GM10266 (cell line): Measurements from ENCODE around the gene GALNT14.

Experiments
- DNase-seq: peaks from one replicate; pipeline ENCODE4 v3.0.0; 2012; ENCODE audit errors: extremely low spot score
- CTCF ChIP-seq: IDR thresholded peaks from 2 replicates; pipeline ENCODE4 v1.5.1; 2012; ENCODE audit warnings: mild to moderate bottlenecking, low read depth; ENCODE audit not compliant: control insufficient read depth, insufficient read depth; ENCODE audit errors: missing control alignments

Gene GALNT14

GRCh38 chr2:31067259-31067658 is 71.0 kb downstream of the GALNT14 start:
- no peak for DNase-seq
- no peak for TF ChIP-seq CTCF

- DNase-seq = no peak
- TF ChIP-seq CTCF = no peak
Measured at GRCh38 chr2:31066551-31066950, 71.7 kb downstream of the GALNT14 start.

GRCh38 chr2:31066086-31066485 is 72.2 kb downstream of the GALNT14 start:
- DNase-seq = no peak
- no peak for TF ChIP-seq CTCF

GRCh38 chr2:31065356-31065755 is 72.9 kb downstream of the GALNT14 start:
- no peak for TF ChIP-seq CTCF
- no peak for DNase-seq

- TF ChIP-seq CTCF = no peak
- no peak for DNase-seq
Measured at GRCh38 chr2:31060397-31060796, 77.8 kb downstream of the GALNT14 start.

- DNase-seq = no peak
- no peak for TF ChIP-seq CTCF
Measured at GRCh38 chr2:31058096-31059035, 79.9 kb downstream of the GALNT14 start.

- no peak for DNase-seq
- no peak for TF ChIP-seq CTCF
Measured at GRCh38 chr2:31057691-31058090, 80.5 kb downstream of the GALNT14 start.
